GM18861 (cell line): ENCODE measurements around the gene UMOD.
"Not testable (repeated sequence)": the region's sequence is repeated elsewhere in the genome, so short reads cannot be mapped to it uniquely, and the experiment has no call there.

ENCODE experiments used
- ATAC-seq: cut with Tn5 transposase; IDR thresholded peaks from one replicate; pipeline ENCODE4 v1.9.1; 2021; ENCODE audit not compliant: unreplicated experiment

Gene UMOD

GRCh38 chr16:20321671-20322070 is 30.8 kb downstream of the UMOD start:
- ATAC-seq: no peak

GRCh38 chr16:20321051-20321450 is 31.5 kb downstream of the UMOD start:
- ATAC-seq: not testable (repeated sequence)

- ATAC-seq: no peak
Observed at GRCh38 chr16:20320592-20320991, 31.9 kb downstream of the UMOD start.

- no peak for ATAC-seq
Observed at GRCh38 chr16:20320178-20320577, 32.3 kb downstream of the UMOD start.

- no peak for ATAC-seq
Observed at GRCh38 chr16:20319406-20319805, 33.1 kb downstream of the UMOD start.

- ATAC-seq: no peak
Observed at GRCh38 chr16:20318437-20318836, 34.1 kb downstream of the UMOD start.

- ATAC-seq: no peak
Observed at GRCh38 chr16:20318006-20318405, 34.5 kb downstream of the UMOD start.

- no peak for ATAC-seq
Observed at GRCh38 chr16:20317117-20317516, 35.4 kb downstream of the UMOD start.

- no peak for ATAC-seq
Observed at GRCh38 chr16:20316715-20317114, 35.8 kb downstream of the UMOD start.

- no peak for ATAC-seq
Observed at GRCh38 chr16:20315764-20316163, 36.8 kb downstream of the UMOD start.

GRCh38 chr16:20314575-20314974 is 37.9 kb downstream of the UMOD start:
- ATAC-seq: no peak

- ATAC-seq: no peak
Observed at GRCh38 chr16:20313741-20314140, 38.8 kb downstream of the UMOD start.

- ATAC-seq: not testable (repeated sequence)
Observed at GRCh38 chr16:20312536-20313095, 39.9 kb downstream of the UMOD start.

- no peak for ATAC-seq
Observed at GRCh38 chr16:20311548-20311947, 41.0 kb downstream of the UMOD start.

GRCh38 chr16:20310421-20311395 is 41.8 kb downstream of the UMOD start:
- ATAC-seq: no peak

GRCh38 chr16:20309786-20310185 is 42.7 kb downstream of the UMOD start:
- no peak for ATAC-seq

GRCh38 chr16:20308801-20309590 is 43.5 kb downstream of the UMOD start:
- ATAC-seq: no peak

- no peak for ATAC-seq
Observed at GRCh38 chr16:20308266-20308665, 44.2 kb downstream of the UMOD start.

- no peak for ATAC-seq
Observed at GRCh38 chr16:20307791-20308190, 44.7 kb downstream of the UMOD start.

GRCh38 chr16:20307240-20307671 is 45.3 kb downstream of the UMOD start:
- no peak for ATAC-seq

- no peak for ATAC-seq
Observed at GRCh38 chr16:20306401-20306800, 46.1 kb downstream of the UMOD start.
